CD4-positive, alpha-beta T cell treated with Interleukin-1 beta for 1 hour (primary cell): ENCODE measurements around the gene PET117.
"Not testable (repeated sequence)": the region's sequence is repeated elsewhere in the genome, so short reads cannot be mapped to it uniquely, and the experiment has no call there.

Source experiments
- DNase-seq, 2 donors: peaks; one replicate each; pipeline ENCODE4 v3.0.0-alpha.2; 2020 to 2022

PET117 gene

GRCh38 chr20:18165553-18165952 is 27.9 kb downstream of the PET117 start:
- no peak for DNase-seq

GRCh38 chr20:18166241-18166881 is 28.7 kb downstream of the PET117 start:
- DNase-seq, result no peak

GRCh38 chr20:18166950-18167349 is 29.3 kb downstream of the PET117 start:
- DNase-seq, result no peak

- DNase-seq, result no peak
These were observed 34.7 kb downstream of the PET117 start for GRCh38 chr20:18172379-18172778.

GRCh38 chr20:18174906-18175683 is 37.4 kb downstream of the PET117 start:
- no peak for DNase-seq

DNA sequence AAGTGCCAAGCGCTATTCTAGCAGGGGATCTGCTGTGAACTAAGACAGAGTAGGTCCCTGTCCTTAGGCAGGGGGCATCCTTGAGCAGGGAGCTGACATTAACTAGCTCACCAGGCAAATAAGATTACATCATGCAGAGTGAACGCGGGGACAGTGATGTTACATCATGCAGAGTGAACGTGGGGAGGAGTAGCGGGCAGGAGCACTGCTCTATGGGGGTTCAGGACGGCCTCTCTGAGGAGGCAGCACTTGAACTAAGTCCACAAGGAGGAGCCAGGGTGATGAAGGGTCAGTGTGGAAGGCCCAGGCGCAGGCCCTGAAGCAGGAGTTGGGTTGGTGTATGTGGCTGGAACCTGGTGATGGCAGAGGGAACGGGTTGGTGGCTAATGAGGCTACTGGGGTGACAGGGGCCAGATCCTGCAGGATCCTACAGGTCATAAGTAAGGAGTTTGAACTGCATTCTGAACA is 38.7 kb downstream of the PET117 start:
- DNase-seq, result no peak

DNA sequence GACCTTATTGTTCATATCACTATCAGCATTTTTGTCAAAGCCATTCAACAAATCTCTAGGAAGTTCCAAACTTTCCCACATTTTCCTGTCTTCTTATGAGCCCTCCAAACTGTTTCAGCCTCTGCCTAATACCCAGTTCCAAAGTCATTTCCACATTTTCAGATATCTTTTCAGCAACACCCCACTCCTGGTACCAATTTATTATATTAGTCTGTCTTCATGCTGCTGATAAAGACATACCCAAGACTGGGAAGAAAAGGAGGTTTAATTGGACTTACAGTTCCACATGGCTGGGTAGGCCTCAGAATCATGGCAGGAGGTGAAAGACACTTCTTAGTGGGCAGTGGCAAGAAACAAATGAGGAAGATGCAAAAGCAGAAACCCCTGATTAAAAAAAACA is 42.7 kb downstream of the PET117 start:
- not testable (repeated sequence) for DNase-seq

- DNase-seq, result no peak
These were observed 43.2 kb downstream of the PET117 start for GRCh38 chr20:18180815-18181214.

DNA sequence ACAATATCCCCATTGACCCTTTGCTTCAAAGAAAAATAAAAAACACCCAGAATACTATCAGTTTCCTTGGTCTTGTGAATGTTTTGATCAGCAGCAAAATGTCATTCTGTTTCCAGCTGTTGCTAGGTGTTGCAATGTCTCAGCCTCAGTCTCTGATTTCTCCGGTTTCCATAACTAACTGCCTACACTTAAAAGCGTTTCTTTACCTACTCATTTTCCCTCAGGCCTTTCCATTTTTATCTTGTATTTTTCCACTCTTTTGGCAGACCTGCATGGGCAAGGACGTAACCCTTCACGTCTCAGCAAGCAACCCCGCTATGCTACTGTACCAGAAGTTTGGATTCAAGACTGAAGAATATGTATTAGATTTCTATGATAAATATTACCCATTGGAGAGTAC is 49.4 kb downstream of the PET117 start:
- DNase-seq, result no peak

GRCh38 chr20:18188434-18188833 is 50.8 kb downstream of the PET117 start:
- no peak for DNase-seq

GRCh38 chr20:18190338-18191233 is 52.9 kb downstream of the PET117 start:
- no peak for DNase-seq

DNA sequence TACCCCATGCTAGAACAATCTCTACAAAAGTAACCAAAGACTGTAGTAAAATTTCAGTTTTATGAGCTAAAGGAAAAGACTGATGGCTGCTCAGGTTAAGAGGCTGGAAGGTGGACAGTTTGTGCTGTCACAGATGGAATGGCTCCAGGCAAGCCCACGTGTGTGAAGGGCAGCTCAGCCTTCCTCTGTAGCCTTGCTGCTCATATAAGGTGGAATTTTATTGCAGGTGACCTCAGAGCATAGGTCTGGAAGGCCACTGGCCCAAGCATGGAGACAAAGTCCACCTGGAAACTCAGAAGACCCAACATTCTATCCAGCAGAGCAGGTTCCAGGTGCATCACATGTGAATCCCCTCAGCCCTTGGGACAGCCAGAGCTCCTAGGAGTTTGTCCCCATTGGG is 53.6 kb downstream of the PET117 start:
- no peak for DNase-seq
